NCI-H1436 (cell line): ENCODE measurements around the gene LRMDA.
"Not testable (repeated sequence)": the region's sequence is repeated elsewhere in the genome, so short reads cannot be mapped to it uniquely, and the experiment has no call there.

Experiments used
- DNase-seq: peaks from one replicate; lab custom pipeline; 2025; lab: John Stamatoyannopoulos, UW

Gene LRMDA

DNA sequence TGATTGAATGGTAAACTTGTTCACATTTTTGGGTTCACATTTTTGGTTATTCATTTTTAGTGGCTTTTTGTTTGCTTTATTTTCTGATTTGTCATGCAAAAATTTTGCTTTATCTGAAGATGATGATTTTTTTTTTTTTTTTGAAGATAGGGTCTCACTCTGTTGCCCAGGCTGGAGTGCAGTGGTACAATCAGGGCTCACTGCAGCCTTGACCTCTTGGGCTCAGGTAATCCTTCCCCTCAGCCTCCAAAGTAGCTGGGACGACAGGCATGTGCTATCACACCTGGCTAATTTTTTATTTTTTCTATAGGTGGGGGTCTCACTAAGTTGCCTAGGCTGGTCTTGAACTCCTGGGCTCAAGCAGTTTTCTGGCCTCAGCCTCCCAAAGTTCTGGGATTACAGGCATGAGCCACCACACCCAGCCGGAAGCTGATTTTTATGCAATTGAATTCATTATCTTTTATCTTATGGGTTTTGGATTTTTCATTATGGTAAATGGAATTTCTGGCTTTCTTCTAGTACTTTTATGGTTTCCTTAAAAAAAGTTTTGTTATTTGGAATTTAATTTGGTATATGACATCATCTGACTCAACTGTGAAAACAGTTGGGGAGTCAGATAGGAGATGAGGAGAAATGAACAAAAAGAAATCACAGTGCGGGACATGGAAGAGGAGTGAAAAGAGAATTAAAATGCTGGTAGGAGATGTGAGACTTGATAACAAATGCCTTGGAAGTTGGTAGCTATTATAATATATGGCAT, 158.7 kb downstream of the LRMDA start:
- DNase-seq, result no peak

- no peak for DNase-seq
Observed at GRCh38 chr10:75592151-75592787, 160.8 kb downstream of the LRMDA start.

DNA sequence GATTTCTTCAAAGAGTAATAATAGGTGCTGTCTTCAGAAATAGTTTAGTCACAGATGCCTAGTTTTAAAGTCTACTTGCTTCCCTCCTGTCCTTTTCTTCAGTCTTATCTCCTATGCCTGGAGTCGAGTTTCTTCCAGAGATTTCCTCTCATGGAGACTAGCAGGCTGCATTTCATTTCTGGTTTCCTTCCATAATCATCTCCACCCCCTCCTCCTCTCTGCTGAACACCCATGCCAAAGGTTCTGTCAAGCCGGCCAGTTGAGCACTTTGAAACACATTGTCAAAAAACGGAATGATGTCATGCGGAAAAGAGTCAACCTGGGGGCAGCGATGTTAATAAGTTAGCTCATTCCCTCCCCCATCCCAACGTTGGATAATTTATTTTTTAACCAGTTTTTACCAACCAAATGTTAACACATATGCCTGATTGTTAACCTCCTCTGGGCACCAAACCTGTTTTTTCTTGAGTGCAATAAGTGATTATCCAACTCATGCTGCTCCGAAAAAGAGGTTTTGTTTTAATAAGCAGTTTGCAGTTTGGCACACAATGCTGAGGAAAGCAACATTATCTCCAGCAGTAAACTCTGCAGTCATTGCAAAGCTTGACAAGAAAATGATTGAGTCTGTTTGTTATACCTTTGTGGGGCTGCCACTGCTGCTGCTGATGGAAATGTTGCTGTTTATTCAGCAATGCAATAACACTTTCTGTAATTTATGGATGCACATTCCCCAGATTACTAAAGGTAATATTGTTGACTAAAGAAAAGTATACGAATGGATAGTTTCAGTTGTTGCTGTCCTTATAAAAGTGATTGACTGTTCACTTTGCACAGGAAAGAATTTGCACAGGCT, 161.6 kb downstream of the LRMDA start:
- no peak for DNase-seq

- no peak for DNase-seq
Observed at GRCh38 chr10:75593692-75594556, 162.5 kb downstream of the LRMDA start.

- no peak for DNase-seq
Observed at GRCh38 chr10:75596930-75597620, 165.7 kb downstream of the LRMDA start.

DNA sequence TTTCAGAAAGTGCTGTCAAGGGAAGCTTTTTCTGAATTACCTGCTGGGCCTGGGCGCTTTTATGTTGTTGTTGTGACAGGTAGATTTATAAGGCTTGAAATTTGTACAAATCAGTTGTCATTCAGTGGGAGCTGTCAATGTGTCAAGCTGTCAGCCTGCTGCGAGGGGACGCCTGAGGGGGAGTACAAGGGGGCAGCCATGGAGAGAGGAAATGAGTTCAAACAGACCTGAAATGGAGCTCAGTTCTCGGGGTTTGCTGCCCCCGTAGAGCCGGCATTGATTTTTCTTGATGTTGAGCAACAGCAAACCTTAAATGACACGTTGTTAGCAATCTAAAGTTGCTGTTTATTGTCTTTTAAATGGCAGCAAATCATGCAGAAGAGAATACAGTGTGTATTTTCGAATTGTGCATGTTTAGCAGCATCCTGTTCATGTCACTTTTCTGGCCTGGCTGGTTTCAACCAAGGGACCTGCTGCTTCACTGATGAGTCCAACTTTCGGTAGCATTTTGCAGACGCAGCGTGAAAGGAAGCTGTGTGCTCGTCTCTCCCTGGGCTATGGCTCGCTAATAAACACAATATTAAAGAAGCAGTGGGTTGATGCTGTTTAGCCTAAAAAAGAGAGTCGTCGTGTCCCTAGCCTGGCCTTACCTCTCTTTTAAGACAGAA, 166.5 kb downstream of the LRMDA start:
- no peak for DNase-seq

- DNase-seq, result no peak
Observed at GRCh38 chr10:75598998-75599397, 167.6 kb downstream of the LRMDA start.

DNA sequence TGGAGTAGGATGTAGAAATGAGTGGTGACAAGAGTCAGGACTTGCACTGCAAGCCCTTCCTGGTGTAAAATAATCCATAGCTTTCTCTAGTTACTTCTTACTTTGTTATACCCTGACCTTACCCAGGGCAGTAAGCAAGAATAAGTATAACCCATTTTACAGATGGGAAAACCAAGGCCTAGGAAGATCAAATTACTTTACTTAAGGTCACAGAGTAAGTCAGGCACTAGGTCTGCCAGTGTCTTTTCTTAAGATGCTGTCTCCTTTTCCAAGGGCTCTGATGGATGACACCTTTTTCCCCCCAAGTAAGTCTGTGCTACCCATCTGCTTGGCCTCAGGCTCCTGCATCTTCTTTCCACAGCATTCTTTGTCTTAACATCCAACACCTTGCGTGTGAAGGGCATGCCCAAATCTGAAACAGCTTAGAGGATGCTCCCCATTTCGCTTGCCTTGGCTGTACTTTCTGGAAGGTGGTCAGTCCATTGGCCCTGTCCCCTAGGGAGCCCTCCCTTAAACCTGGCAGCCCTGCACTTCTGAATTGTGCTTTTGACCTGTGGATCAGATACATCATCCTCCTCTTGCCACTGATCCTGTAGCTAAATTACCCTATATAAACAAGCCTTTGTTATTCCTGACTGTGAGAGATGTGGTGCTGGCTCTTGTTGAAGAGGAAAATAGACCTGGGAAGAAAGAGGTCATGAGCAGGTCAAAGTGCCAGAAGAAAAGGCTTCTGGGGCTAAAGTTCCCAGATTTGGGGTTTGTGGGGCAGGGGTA, 168.6 kb downstream of the LRMDA start:
- DNase-seq, result no peak

GRCh38 chr10:75600833-75601232, 169.4 kb downstream of the LRMDA start:
- DNase-seq, result no peak

DNA sequence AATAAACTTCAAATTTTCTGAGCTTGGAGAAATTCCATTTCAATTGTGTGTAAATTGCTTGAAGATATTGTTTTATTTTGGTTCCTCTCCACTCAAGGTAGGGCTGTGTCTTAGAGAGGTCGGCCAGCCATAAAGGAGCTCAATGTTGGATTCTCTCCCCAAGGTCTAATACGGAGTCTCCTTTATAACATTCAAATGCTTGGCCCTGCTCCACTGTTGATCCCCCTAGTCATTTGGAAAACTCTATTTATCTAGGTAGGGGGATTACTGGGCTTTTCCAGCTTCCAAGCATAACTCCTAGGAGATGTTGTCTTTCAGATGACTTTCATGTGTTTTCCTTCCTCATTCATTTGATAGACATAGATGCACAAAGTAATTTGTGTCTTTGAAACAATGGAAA, 170.9 kb downstream of the LRMDA start:
- DNase-seq, result no peak

DNA sequence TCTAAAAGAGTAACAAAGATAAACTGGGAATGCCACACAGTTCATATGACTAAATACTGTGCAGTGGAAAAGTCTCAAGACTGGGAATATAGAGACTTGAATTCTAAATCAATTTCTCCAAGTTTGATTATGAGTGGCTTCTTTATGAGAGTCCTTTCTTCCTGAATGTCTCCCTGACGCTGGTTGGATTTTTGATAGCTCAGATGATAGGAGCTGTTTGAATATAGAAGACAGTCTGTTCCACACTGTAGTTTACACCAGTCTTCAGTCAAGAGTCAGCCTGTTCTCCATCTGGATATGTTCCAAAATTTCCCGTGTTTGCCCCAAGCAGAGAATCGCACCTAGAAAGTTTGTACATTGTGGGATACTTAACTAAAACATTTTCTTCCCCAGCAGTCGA, 173.7 kb downstream of the LRMDA start:
- no peak for DNase-seq

GRCh38 chr10:75605795-75606194, 174.4 kb downstream of the LRMDA start:
- DNase-seq, result not testable (repeated sequence)

DNA sequence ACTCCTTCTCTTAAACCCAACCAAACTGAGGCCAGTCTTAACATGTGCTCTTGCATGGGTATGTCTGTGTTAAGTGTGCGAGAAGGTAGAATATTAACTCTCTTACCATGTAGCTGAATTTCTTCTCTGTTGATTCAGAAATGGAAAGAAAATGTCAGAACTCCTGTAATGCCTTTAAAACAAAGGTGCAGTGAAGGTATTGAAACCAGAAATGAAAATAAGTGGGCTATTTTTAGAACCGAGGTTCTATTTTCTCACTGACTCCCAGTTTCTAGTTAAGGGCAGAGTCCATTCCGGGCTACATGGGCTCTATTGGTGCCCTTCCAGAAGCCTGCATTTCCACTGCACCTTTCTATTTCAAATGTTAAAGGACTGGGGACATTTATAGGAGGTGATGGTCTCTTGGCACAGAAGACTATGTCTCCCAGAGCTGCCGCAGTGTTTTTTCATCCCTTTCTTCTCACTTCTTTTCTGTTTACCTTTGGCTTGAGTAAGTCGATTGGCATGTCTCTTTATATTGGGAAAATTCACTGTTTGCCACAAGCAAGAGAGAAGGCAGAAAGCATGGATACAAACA, 174.9 kb downstream of the LRMDA start:
- no peak for DNase-seq

DNA sequence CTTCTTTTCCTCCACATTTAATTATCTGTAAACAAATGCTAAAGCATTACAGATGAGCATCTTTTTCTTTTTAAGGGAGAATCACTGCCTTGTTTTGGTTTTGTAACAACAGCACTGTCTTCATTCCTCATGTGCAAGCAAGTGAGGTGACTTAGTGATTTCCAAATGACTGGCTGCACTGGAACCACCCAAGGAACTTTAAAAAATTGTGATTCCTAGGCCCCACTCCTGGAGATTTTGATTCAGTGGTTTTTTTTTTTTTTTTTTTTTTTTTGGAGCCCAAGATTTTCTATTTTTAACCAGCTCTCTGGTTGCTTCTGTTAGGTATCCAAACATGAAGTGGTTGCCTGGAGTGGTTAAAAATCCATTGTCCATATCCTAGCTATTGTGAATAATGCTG, 176.2 kb downstream of the LRMDA start:
- no peak for DNase-seq

- no peak for DNase-seq
Observed at GRCh38 chr10:75610183-75610582, 178.8 kb downstream of the LRMDA start.

DNA sequence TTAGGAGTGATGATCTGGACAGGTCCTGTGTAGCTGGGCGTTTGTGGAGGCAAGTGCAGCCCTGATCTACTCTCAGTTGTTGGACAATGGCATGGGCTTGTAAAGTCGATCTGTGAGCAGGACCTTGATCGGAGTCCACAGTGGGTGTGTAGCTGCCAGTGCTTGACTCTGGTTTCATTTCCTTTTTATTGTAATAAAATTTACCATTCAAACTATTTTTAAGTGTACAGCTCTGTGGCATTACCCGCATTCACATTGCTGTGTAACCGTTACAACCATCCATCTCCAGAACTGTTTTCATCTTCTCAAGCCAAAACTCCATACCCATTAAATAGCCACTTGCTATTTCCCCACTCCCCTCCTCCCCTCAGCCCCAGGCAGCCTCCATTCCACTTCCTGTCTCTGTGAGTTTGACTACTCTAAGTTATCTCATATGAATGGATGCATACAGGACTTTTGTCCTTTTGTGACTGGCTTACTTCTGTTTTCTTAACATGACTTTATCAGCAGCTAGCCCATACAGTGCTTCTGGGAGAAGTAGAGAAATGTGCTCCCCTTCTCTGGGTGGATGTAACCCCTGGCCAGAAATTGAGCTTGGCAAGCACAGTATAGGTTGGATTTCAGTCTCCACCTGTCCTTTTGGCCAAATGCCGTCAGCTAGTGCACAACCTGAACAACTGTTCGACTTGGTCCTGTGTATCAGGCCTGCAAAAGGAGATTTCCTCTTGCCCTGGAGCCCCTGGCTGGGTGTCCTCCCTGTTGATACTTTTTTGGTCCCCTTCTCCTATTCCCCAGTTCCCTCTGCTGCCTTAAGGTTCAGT, 180.0 kb downstream of the LRMDA start:
- DNase-seq, result no peak

GRCh38 chr10:75611993-75612372, 180.6 kb downstream of the LRMDA start:
- DNase-seq, result no peak

DNA sequence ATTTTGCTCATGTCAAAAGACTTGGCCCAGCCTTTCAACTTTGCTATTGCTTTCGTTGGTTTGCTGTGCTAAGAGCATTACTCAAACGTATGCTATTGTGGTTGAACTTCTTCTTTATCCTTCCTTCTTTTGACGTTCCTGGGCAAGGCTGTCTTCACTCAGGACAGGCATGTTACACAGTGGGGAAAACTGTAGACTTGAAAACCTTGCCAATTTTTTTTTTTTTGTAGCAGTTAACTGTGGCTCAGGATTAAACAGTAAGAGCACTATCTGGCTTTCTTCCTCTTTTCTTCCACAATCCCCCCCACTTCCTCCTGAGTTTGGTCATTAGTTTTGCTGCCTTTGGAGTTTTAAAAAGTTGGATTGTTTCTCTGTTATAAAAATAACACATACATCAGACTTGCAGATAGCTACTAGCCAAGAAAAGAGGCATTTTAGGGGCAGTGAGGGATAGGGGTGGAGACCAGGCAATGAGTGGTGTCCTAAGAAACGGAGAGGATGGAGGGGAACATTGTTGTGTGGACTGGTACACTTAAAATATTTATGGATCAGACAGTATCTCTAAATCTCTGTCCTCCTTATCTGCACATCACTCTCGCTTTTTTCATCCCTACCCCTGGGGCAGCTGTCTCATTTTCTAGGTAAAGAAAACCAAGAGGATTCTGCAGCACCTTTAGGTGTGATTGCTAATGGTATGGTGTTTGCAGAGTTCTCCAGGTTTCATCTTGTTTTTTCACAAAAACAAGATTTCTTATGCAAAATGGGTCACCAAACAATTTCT, 181.7 kb downstream of the LRMDA start:
- DNase-seq, result no peak
